CD14-positive monocyte (primary cell): ENCODE results near the gene HEBP2. TPM values are rescaled to one million over a fixed set of nuclear protein-coding genes. Genes with fewer than 3 reads are reported as not detected.

ENCODE experiments used
- DNase-seq, 3 donors: peaks; one replicate each; pipeline ENCODE4 v3.0.0-alpha.2; 2011 to 2022
- H2AFZ ChIP-seq: 2 replicates; pipeline ENCODE4 v1.6.0; 2012; ENCODE audit warnings: mild to moderate bottlenecking, low read depth, low read length, inconsistent platforms; ENCODE audit not compliant: insufficient read depth, poor library complexity, severe bottlenecking
- H3K27ac ChIP-seq, 2 donors: 1 replicate in 1 of 2; 2 replicates in 1 of 2; pipeline ENCODE4 v1.5.1; 2012 to 2013; ENCODE audit warnings: low read length in 2 of 2, control low read depth in 1 of 2, inconsistent platforms in 1 of 2, low read depth in 1 of 2, mild to moderate bottlenecking in 1 of 2
- H3K27me3 ChIP-seq, 2 donors: one replicate each; pipeline versions ENCODE4 v1.6.0 to v1.6.1; 2011 to 2013; ENCODE audit warnings: low read length in 2 of 2; ENCODE audit not compliant: control insufficient read depth in 2 of 2, insufficient read depth in 2 of 2
- H3K36me3 ChIP-seq, 2 donors: replicated peaks in 1 of 2; 1 replicate in 1 of 2; 2 replicates in 1 of 2; pipeline versions ENCODE4 v1.5.1 to v1.6.1; 2012 to 2013; ENCODE audit warnings: low read length in 2 of 2, control low read depth in 1 of 2, inconsistent platforms in 1 of 2, mild to moderate bottlenecking in 1 of 2; ENCODE audit not compliant: insufficient read depth in 2 of 2, control insufficient read depth in 1 of 2
- H3K4me1 ChIP-seq, 2 donors: 1 replicate in 1 of 2; 2 replicates in 1 of 2; pipeline versions ENCODE4 v1.5.1 to v1.6.1; 2012 to 2013; ENCODE audit warnings: low read length in 2 of 2, control low read depth in 1 of 2, inconsistent platforms in 1 of 2, mild to moderate bottlenecking in 1 of 2, moderate library complexity in 1 of 2; ENCODE audit not compliant: insufficient read depth in 2 of 2, control insufficient read depth in 1 of 2
- H3K4me2 ChIP-seq: replicated peaks from 2 replicates; pipeline ENCODE3; 2012; ENCODE audit warnings: low read length, moderate library complexity, mild to moderate bottlenecking; ENCODE audit not compliant: poor library complexity, severe bottlenecking; ENCODE audit errors: extremely low read depth
- H3K4me3 ChIP-seq, 3 experiments: fragments of 200-600 bp in 1 of 3; sonication (generic) in 1 of 3; replicated peaks in 1 of 3; 1 replicate in 2 of 3; 2 replicates in 1 of 3; pipeline ENCODE4 v1.5.1; 2011 to 2013; ENCODE audit warnings: low read length in 3 of 3, mild to moderate bottlenecking in 3 of 3, control low read depth in 2 of 3, low read depth in 2 of 3, inconsistent platforms in 1 of 3, moderate library complexity in 1 of 3
- H3K79me2 ChIP-seq: 2 replicates; pipeline ENCODE4 v1.6.0; 2012; ENCODE audit warnings: mild to moderate bottlenecking, control low read depth, inconsistent platforms, low read length, moderate library complexity; ENCODE audit not compliant: insufficient read depth
- H3K9ac ChIP-seq: 2 replicates; pipeline ENCODE4 v1.6.0; 2017; ENCODE audit warnings: low read length, mild to moderate bottlenecking; ENCODE audit not compliant: insufficient read depth, poor library complexity, severe bottlenecking
- H3K9me3 ChIP-seq, 2 donors: replicated peaks in 1 of 2; 1 replicate in 1 of 2; 2 replicates in 1 of 2; pipeline versions ENCODE4 v1.5.1 to v1.6.1; 2012 to 2013; ENCODE audit warnings: low read length in 2 of 2, control low read depth in 1 of 2; ENCODE audit not compliant: control insufficient read depth in 1 of 2, insufficient read depth in 1 of 2
- H4K20me1 ChIP-seq: 2 replicates; pipeline ENCODE4 v1.6.0; 2012; ENCODE audit warnings: mild to moderate bottlenecking, low read length, control low read depth, moderate library complexity; ENCODE audit not compliant: insufficient read depth
- H3K27ac Mint-ChIP-seq, 7 donors: one replicate each; pipeline ENCODE4 v1.8.0; 2020; ENCODE audit warnings: mild to moderate bottlenecking in 7 of 7, mixed read lengths in 7 of 7, moderate library complexity in 6 of 7, inconsistent platforms in 2 of 7
- H3K27me3 Mint-ChIP-seq, 3 donors: one replicate each; pipeline ENCODE4 v1.8.0; 2021 to 2022; ENCODE audit warnings: low read depth in 3 of 3, mild to moderate bottlenecking in 3 of 3, mixed read lengths in 3 of 3, moderate library complexity in 3 of 3, inconsistent platforms in 1 of 3
- H3K36me3 Mint-ChIP-seq, 2 donors: one replicate each; pipeline ENCODE4 v1.8.0; 2020; ENCODE audit warnings: mixed read lengths in 2 of 2, inconsistent platforms in 1 of 2, mild to moderate bottlenecking in 1 of 2
- H3K4me1 Mint-ChIP-seq: one replicate; pipeline ENCODE4 v1.8.0; 2020; ENCODE audit warnings: mild to moderate bottlenecking, mixed read lengths
- H3K4me3 Mint-ChIP-seq, 2 donors: one replicate each; pipeline ENCODE4 v1.8.0; 2020; ENCODE audit warnings: mild to moderate bottlenecking in 2 of 2, mixed read lengths in 2 of 2, moderate library complexity in 1 of 2
- H3K9me3 Mint-ChIP-seq, 7 donors: one replicate each; pipeline ENCODE4 v1.8.0; 2020 to 2022; ENCODE audit warnings: mixed read lengths in 7 of 7, mild to moderate bottlenecking in 6 of 7, moderate library complexity in 6 of 7, inconsistent platforms in 2 of 7
- CTCF ChIP-seq: fragments of 200-600 bp; IDR thresholded peaks from one replicate; pipeline ENCODE4 v1.8.0; 2022; ENCODE audit warnings: antibody characterized with exemption, mild to moderate bottlenecking
- WGBS: methylation state at CpG from one replicate; pipeline ENCODE4 v1.1.5; 2013; ENCODE audit warnings: missing lambda C conversion rate; ENCODE audit not compliant: insufficient coverage; 5-methylcytosine and 5-hydroxymethylcytosine counted together
- intact Hi-C, 2 donors: fragments of 100-400 bp; cut with micrococcal nuclease; formaldehyde crosslinking; loops; one replicate each; pipeline versions ENCODE4 v1.15.0 to v1.15.1; 2023
- polyA plus RNA-seq, 3 donors: library from polyadenylated mRNA; depleted of rRNA in 1 of 3; unstranded in 2 of 3; stranded (reverse) in 1 of 3; fragments of 300-500 nt in 2 of 3; fragments of >200 nt in 1 of 3; fragmentation: Illumina TruSeq in 2 of 3; gene quantifications; 1 replicate in 2 of 3; 2 replicates in 1 of 3; pipeline ENCODE4 v1.2.3, GENCODE V29; 2012 to 2021

Gene HEBP2
- polyA plus RNA-seq, 3 donors: 17.0 to 97.5 (median 96.8) TPM

GRCh38 chr6:138371720-138372119 lies 32.3 kb upstream of the HEBP2 start:
- no peak overlapping the region for H3K27ac ChIP-seq
- H3K79me2 ChIP-seq: no peaks in the 10 kb centered on the region
- DNase-seq: no peak
- H3K4me2 ChIP-seq: no peak overlapping the region
- H3K9ac ChIP-seq: no peak overlapping the region
- peaks cover 16% of the 10 kb centered on the region for H3K4me1 Mint-ChIP-seq
- peaks cover 3 to 15% of the 10 kb centered on the region in 2 donors for H3K4me1 ChIP-seq
- no peaks in the 10 kb centered on the region for H3K9me3 ChIP-seq
- no peak overlapping the region for H2AFZ ChIP-seq
- H3K4me3 Mint-ChIP-seq: no peak overlapping the region
- no peaks in the 10 kb centered on the region for H3K27me3 ChIP-seq
- H3K27ac Mint-ChIP-seq: no peak overlapping the region
- no peaks in the 10 kb centered on the region for H4K20me1 ChIP-seq
- no peak overlapping the region for H3K4me3 ChIP-seq
- peaks cover 0 to 3% (median 3%) of the 10 kb centered on the region in 3 donors for H3K27me3 Mint-ChIP-seq
- H3K36me3 Mint-ChIP-seq: no peaks in the 10 kb centered on the region
- no peak for TF ChIP-seq CTCF
- intact Hi-C loops: no loop called here
- no peaks in the 10 kb centered on the region for H3K36me3 ChIP-seq
- peaks cover 0 to 7% (median 6%) of the 10 kb centered on the region in 7 donors for H3K9me3 Mint-ChIP-seq
- WGBS: no CpG with 5 or more reads among the region's 3 CpGs

GRCh38 chr6:138372711-138373463 lies 31.1 kb upstream of the HEBP2 start:
- Histone ChIP-seq H3K4me2 (no peak overlapping the region), H2AFZ (no peak overlapping the region), H3K27ac (no peak overlapping the region), H4K20me1 (no peaks in the 10 kb centered on the region), H3K27me3 (no peaks in the 10 kb centered on the region), H3K4me1 (peaks cover 3 to 15% of the 10 kb centered on the region in 2 donors), H3K4me3 (no peak overlapping the region), H3K9ac (no peak overlapping the region), H3K79me2 (no peaks in the 10 kb centered on the region), H3K9me3 (no peaks in the 10 kb centered on the region), H3K36me3 (no peaks in the 10 kb centered on the region)
- Mint-ChIP-seq H3K4me3 (no peak overlapping the region), H3K36me3 (no peaks in the 10 kb centered on the region), H3K9me3 (peaks cover 0 to 1% (median 0%) of the 10 kb centered on the region in 7 donors), H3K27ac (no peak overlapping the region), H3K4me1 (peaks cover 16% of the 10 kb centered on the region), H3K27me3 (peaks cover 0 to 2% (median 0%) of the 10 kb centered on the region in 3 donors)
- peak; percentile 16 for TF ChIP-seq CTCF
- intact Hi-C loops: no loop called here
- DNase-seq: peak; percentile 1 to 55 (median 26)
